ENCODE results near the gene SHF. TPM values are rescaled to one million over a fixed set of nuclear protein-coding genes. Genes with fewer than 3 reads are reported as not detected.
"Not testable (repeated sequence)": the region's sequence is repeated elsewhere in the genome, so short reads cannot be mapped to it uniquely, and the experiment has no call there.

The SHF gene
- total RNA-seq, 2 donors from 2014 or later, result 42.0 to 53.8 TPM

- Histone ChIP-seq H3K27me3 (ENCODE audit: control insufficient read depth, insufficient read depth, low read length, poor library complexity, severe bottlenecking) (peaks cover 56% of the 10 kb centered on the region), H3K4me3 (ENCODE audit: low read length) (no peak overlapping the region), H3K9ac (ENCODE audit: extremely low read depth, low read length, poor library complexity, severe bottlenecking) (no peak overlapping the region), H3K4me1 (ENCODE audit: control insufficient read depth, insufficient read depth, low read length) (no peaks in the 10 kb centered on the region), H3K27ac (ENCODE audit: low read depth, low read length) (no peak overlapping the region), H3K9me3 (ENCODE audit: control insufficient read depth, low read length) (no peaks in the 10 kb centered on the region), H3K36me3 (ENCODE audit: control insufficient read depth, insufficient read depth, low read length) (no peaks in the 10 kb centered on the region)
- no peak for TF ChIP-seq CTCF (conservative IDR thresholded peaks at IDR 0.05)
- Mint-ChIP-seq H3K27me3 (ENCODE audit: insufficient read depth) (peaks cover 53% of the 10 kb centered on the region), H3K4me3 (no peak overlapping the region), H3K27ac (no peak overlapping the region), H3K9me3 (no peaks in the 10 kb centered on the region), H3K36me3 (ENCODE audit: low read depth) (no peaks in the 10 kb centered on the region), H3K4me1 (peaks cover 3% of the 10 kb centered on the region)
- no peak for DNase-seq
- 88 to 92% methylated on average over 4 to 8 of the region's 8 CpGs for WGBS, 2 experiments (ENCODE audit: insufficient coverage in 1 of 2, insufficient read length in 1 of 2)
Observed at GRCh38 chr15:45137703-45138102, 50.1 kb downstream of the SHF start.

GRCh38 chr15:45136378-45136764 is 51.4 kb downstream of the SHF start:
- WGBS, 2 experiments (ENCODE audit: insufficient coverage in 1 of 2, insufficient read length in 1 of 2), result 54% methylated on average over 9 of the region's 10 CpGs; no CpG with 5 or more reads in 1 of the 2 experiments
- Histone ChIP-seq H3K27ac (ENCODE audit: low read depth, low read length) (no peak overlapping the region), H3K9me3 (ENCODE audit: control insufficient read depth, low read length) (no peaks in the 10 kb centered on the region), H3K27me3 (ENCODE audit: control insufficient read depth, insufficient read depth, low read length, poor library complexity, severe bottlenecking) (peaks cover 69% of the 10 kb centered on the region), H3K36me3 (ENCODE audit: control insufficient read depth, insufficient read depth, low read length) (no peaks in the 10 kb centered on the region), H3K4me1 (ENCODE audit: control insufficient read depth, insufficient read depth, low read length) (no peaks in the 10 kb centered on the region), H3K4me3 (ENCODE audit: low read length) (no peak overlapping the region), H3K9ac (ENCODE audit: extremely low read depth, low read length, poor library complexity, severe bottlenecking) (no peak overlapping the region)
- peak; percentile 81 for DNase-seq
- Mint-ChIP-seq H3K9me3 (no peaks in the 10 kb centered on the region), H3K36me3 (ENCODE audit: low read depth) (no peaks in the 10 kb centered on the region), H3K4me3 (peak overlapping the region; percentile 10), H3K4me1 (peaks cover 3% of the 10 kb centered on the region), H3K27me3 (ENCODE audit: insufficient read depth) (peaks cover 65% of the 10 kb centered on the region), H3K27ac (no peak overlapping the region)
- peak; percentile 73 for TF ChIP-seq CTCF (conservative IDR thresholded peaks at IDR 0.05)

- H3K4me3 ChIP-seq (ENCODE audit: low read length), result not testable (repeated sequence)
- WGBS, 2 experiments (ENCODE audit: insufficient coverage in 1 of 2, insufficient read length in 1 of 2), result 53% methylated on average over 7 of the region's 37 CpGs; no CpG with 5 or more reads in 1 of the 2 experiments
- H3K27me3 ChIP-seq (ENCODE audit: control insufficient read depth, insufficient read depth, low read length, poor library complexity, severe bottlenecking), result peaks cover 75% of the 10 kb centered on the region
Observed at GRCh38 chr15:45135705-45136377, 51.9 kb downstream of the SHF start.

More at GRCh38 chr15:45135705-45136377, 51.9 kb downstream of the SHF start:
- DNase-seq; H3K9ac ChIP-seq (ENCODE audit: extremely low read depth, low read length, poor library complexity, severe bottlenecking); H3K9me3 ChIP-seq (ENCODE audit: control insufficient read depth, low read length); H3K36me3 ChIP-seq (ENCODE audit: control insufficient read depth, insufficient read depth, low read length); H3K27ac Mint-ChIP-seq; H3K36me3 Mint-ChIP-seq (ENCODE audit: low read depth); H3K4me1 Mint-ChIP-seq; H3K9me3 Mint-ChIP-seq; H3K27ac ChIP-seq (ENCODE audit: low read depth, low read length); H3K4me1 ChIP-seq (ENCODE audit: control insufficient read depth, insufficient read depth, low read length): not testable (repeated sequence)
- Mint-ChIP-seq H3K4me3 (peak overlapping the region; percentile 10), H3K27me3 (ENCODE audit: insufficient read depth) (peaks cover 69% of the 10 kb centered on the region)

Measured in endodermal cell (in vitro differentiated cells).